ENCODE measurements around the gene PLA2R1. TPM values are rescaled to one million over a fixed set of nuclear protein-coding genes. Genes with fewer than 3 reads are reported as not detected.

Gene PLA2R1
- total RNA-seq, 1 donor from 2014 or later: 46.5 TPM

DNA sequence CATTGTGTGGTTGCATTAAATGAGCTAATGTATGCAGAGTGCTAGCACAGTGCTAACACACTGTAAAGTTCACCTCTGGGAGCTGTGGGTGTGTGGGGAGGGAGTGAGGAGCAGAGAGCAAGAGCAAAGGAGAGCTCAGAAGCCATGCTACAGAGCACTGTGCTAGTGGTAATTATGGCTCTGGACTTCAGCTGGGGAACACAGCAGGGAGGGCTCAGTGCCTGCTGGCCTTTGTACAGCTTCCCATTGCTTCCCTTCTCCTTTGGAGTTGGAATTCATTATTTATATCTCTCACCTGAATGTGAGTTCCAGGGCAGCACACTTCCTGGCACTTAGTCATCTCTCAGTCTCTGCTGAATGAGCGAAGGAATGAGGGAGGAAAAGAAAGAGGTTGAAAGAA is 2.5 kb upstream of the PLA2R1 start:
- peaks cover 44% of the 10 kb centered on the region for H3K4me1 Mint-ChIP-seq (ENCODE audit: low read depth)
- no peaks in the 10 kb centered on the region for H3K36me3 Mint-ChIP-seq (ENCODE audit: low read depth)
- H3K27me3 Mint-ChIP-seq (ENCODE audit: low read depth): no peaks in the 10 kb centered on the region
- TF ChIP-seq CTCF (IDR thresholded peaks at IDR 0.05): no peak
- no peaks in the 10 kb centered on the region for H3K9me3 Mint-ChIP-seq (ENCODE audit: low read depth)
- DNase-seq (ENCODE audit: low spot score): no peak
- no peak overlapping the region for H3K27ac Mint-ChIP-seq (ENCODE audit: unreplicated experiment)
- H3K4me3 Mint-ChIP-seq (ENCODE audit: unreplicated experiment): no peak overlapping the region

- Mint-ChIP-seq H3K27me3 (ENCODE audit: low read depth) (no peaks in the 10 kb centered on the region), H3K4me3 (ENCODE audit: unreplicated experiment) (no peak overlapping the region), H3K9me3 (ENCODE audit: low read depth) (no peaks in the 10 kb centered on the region), H3K4me1 (ENCODE audit: low read depth) (peaks cover 53% of the 10 kb centered on the region), H3K36me3 (ENCODE audit: low read depth) (peaks cover 2% of the 10 kb centered on the region), H3K27ac (ENCODE audit: unreplicated experiment) (peak overlapping the region; percentile 46)
- TF ChIP-seq CTCF (IDR thresholded peaks at IDR 0.05): no peak
- DNase-seq (ENCODE audit: low spot score): no peak
These were observed 1.6 kb upstream of the PLA2R1 start for GRCh38 chr2:160063879-160064612.

- Mint-ChIP-seq H3K27me3 (ENCODE audit: low read depth) (no peaks in the 10 kb centered on the region), H3K36me3 (ENCODE audit: low read depth) (peaks cover 4% of the 10 kb centered on the region), H3K4me3 (ENCODE audit: unreplicated experiment) (peak overlapping the region; percentile 92), H3K9me3 (ENCODE audit: low read depth) (no peaks in the 10 kb centered on the region), H3K27ac (ENCODE audit: unreplicated experiment) (peak overlapping the region; percentile 70), H3K4me1 (ENCODE audit: low read depth) (peaks cover 58% of the 10 kb centered on the region)
- no peak for TF ChIP-seq CTCF (IDR thresholded peaks at IDR 0.05)
- DNase-seq (ENCODE audit: low spot score): no peak
These were observed 856 bp upstream of the PLA2R1 start for GRCh38 chr2:160063271-160063670.

DNA sequence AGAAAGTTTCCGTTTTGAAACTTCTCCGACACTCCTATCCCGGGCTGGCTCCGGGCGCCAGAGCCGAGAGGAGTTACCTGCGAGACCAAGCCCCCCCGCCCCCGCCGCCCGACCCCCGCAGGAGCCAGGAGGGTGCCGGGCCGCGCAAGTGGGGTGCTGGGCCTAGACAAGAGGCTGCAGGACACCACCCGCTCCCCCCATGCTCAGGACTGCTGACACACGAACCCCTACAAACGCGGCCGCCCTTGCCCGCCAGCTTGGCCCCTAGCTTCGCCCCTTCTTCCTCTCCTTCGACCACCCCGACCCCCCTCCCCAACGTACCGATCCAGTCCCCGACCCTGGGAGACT is 497 bp downstream of the PLA2R1 start:
- H3K4me1 Mint-ChIP-seq (ENCODE audit: low read depth): peaks cover 71% of the 10 kb centered on the region

DNA sequence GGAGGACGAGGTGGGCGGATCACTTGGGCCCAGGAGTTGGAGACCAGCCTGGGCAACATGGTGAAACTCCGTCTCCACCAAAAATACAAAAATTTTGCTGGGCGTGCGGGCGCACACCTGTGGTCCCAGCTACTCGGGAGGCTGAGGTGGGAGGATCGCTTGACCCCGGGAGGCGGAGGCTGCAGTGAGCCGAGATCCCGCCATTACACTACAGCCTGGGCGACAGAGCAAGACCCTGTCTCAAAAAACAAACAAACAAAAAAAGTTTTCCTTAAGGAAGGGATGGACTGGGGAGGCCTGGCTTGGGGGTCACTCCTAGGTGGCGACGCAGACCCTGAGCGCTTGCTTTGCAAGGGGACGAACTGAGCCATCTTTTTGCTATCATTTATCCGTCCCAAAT is 882 bp downstream of the PLA2R1 start:
- no peak for DNase-seq (ENCODE audit: low spot score)
- no peaks in the 10 kb centered on the region for H3K9me3 Mint-ChIP-seq (ENCODE audit: low read depth)
- no peaks in the 10 kb centered on the region for H3K27me3 Mint-ChIP-seq (ENCODE audit: low read depth)
- H3K4me3 Mint-ChIP-seq (ENCODE audit: unreplicated experiment): peak overlapping the region; percentile 92
- H3K27ac Mint-ChIP-seq (ENCODE audit: unreplicated experiment): no peak overlapping the region
- TF ChIP-seq CTCF (IDR thresholded peaks at IDR 0.05): no peak
- H3K4me1 Mint-ChIP-seq (ENCODE audit: low read depth): peaks cover 71% of the 10 kb centered on the region
- peaks cover 6% of the 10 kb centered on the region for H3K36me3 Mint-ChIP-seq (ENCODE audit: low read depth)

More for the DNA sequence above, 497 bp downstream of the PLA2R1 start:
- peak; percentile 89 for DNase-seq (ENCODE audit: low spot score)
- Mint-ChIP-seq H3K36me3 (ENCODE audit: low read depth) (peaks cover 6% of the 10 kb centered on the region), H3K9me3 (ENCODE audit: low read depth) (no peaks in the 10 kb centered on the region), H3K27me3 (ENCODE audit: low read depth) (no peaks in the 10 kb centered on the region), H3K4me3 (ENCODE audit: unreplicated experiment) (peak overlapping the region; percentile 92), H3K27ac (ENCODE audit: unreplicated experiment) (peak overlapping the region; percentile 51)
- no peak for TF ChIP-seq CTCF (IDR thresholded peaks at IDR 0.05)

Data from chondrocyte (in vitro differentiated cells).